ENCODE data around the gene PASK.
"Not testable (repeated sequence)": the region's sequence is repeated elsewhere in the genome, so short reads cannot be mapped to it uniquely, and the experiment has no call there.

Gene PASK

DNA sequence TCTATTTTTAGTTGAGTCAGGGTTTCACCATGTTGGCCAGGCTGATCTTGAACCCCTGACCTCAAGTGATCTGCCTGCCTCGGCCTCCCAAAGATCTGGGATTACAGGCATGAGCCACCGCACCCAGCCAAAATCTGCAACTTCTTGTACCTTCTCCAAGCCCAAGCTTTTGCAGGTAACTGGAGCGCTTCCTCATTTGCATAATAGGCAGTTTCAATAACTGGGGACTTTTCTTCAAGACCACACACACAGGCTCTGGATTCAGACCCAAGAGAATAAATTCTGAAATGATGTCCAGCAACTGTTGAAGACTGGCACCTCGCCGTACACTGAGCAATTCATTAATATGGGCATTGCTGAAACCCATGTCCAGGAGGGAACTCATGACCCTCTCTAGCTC lies 50.0 kb downstream of the PASK start:
- no peak for DNase-seq

DNA sequence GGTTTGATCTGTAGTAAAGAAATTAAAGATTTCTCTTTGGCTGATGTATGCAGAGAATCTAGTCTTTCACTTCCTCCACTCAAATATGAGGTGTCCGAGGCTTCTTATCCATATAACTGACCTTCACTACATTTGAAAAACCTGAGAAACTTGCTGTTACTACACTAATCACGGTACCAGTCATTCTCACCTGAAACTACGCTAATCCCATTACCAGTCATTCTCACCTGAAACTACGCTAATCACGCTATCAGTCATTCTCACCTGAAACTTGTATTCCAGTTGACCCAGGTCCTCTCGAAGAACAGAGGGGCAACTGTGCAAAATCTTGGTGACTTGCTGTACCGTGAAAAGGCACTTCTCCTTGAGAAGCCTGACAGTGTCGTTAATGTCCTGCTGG lies 52.3 kb downstream of the PASK start:
- DNase-seq = no peak

DNA sequence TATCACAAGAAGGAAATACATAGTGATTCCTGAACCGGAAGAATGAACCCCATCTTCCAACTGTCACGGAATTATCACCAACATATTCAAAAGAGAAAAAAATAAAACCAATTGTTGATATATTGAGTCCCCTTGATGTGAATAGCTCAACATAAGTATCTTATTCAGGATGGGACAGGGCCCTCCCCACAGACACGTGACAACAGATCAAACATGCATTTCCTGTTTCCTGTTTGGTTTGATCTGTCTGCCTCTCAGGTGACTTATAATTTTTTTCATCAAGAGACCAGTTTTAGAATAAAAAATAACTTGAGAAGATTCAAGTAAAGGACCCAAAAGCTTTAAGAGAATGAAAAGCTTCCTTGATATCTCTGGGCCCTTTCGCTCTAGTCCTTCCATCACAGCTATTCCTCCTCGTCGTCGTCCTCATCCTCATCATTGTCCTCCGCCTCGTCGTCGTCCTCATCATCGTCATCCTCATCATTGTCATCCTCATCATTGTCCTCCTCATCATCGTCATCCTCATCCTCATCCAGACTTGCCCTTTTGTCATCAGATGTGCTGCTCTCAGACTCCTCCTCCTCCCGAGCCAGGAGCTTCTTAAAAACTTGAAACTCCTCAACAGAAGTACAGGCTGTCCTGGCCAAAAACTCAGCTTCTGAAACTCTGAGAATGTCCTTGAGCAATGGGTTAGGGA lies 53.5 kb downstream of the PASK start:
- DNase-seq = no peak

DNA sequence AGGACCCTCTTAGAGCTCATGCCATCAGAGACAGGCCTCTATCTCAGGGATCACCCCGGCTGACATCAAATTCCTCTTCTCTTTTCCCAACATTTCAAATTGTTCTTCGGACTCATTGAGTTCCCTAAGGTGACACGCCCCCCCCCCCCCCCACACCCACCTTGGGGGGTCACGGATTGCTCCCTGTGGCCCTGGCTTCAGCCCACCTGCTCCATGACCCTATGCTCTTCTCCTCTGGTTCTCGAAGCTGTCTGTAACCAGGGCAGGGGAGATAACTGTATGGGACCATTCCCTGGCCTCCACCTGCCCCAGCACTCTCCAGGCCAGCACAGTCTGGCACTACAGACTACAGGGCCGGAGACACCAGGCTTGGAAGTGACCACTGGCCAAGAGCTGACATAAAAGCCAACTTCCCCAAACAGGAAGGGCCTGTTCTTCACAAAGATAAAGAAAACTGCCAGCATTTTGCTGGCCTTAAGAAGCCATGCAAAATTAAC lies 54.3 kb downstream of the PASK start:
- DNase-seq = no peak

DNA sequence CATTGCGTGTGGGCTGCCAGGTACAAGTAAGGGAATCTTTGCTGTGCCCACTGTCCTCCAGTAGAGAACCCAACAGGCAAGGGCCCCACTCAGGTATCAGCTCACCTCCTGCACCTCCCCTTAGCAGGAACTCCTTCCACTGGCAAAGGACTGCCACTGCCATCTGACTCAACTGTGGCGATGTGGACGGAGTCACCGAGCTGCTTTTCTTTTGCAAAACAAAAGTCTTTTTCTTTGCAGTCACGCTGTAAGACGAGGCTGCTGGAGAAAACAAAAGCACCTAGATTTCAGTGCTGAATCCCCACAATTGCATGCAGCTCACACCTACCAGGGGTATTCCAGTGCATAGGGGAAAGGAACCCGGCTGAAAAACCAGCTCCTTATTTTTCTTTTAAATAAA lies 55.1 kb downstream of the PASK start:
- no peak for DNase-seq

DNA sequence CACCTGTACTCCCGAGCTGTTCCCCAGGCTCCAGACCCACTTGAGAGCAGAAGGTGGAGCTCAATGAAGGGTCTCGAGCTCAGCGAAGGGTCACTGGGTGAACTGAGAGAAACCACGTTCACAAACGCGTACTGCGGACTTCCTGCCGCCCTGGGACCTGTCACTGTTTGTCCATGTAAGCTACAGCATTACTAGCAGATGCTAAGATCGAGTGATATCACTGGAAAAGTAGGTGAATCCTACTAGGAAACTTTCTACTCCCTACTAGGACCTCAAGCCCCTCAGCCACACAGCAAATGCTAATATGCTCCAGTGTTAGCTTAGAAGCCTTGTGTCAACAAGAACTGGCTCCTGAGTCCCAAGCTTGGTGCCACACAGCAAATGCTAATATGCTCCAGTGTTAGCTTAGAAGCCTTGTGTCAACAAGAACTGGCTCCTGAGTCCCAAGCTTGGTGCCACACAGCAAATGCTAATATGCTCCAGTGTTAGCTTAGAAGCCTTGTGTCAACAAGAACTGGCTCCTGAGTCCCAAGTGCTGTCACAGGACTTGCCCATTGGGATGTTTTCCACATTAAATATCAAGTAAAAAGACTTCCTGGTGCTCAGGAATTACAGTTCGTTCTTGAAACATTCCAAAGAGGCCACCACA lies 56.0 kb downstream of the PASK start:
- DNase-seq = not testable (repeated sequence)

DNA sequence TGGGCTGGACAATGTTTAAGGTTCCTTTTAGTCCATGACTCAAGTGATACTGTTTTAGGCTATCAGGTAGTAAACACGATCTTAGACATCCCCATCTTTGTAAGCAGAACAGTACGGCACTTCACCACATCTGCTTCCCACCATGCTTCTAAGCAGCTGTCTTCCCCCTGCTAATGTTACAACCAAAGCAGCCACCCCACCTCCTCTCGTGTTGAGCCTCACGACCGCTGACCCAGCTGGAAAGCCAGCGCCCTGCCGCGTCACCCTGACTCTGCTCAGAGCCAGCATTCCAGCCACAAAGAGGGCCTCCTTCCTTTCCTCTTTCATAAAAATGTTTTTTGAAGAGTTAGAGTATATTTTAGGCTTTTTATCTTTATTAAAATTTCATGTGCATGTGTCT lies 56.6 kb downstream of the PASK start:
- DNase-seq = no peak

DNA sequence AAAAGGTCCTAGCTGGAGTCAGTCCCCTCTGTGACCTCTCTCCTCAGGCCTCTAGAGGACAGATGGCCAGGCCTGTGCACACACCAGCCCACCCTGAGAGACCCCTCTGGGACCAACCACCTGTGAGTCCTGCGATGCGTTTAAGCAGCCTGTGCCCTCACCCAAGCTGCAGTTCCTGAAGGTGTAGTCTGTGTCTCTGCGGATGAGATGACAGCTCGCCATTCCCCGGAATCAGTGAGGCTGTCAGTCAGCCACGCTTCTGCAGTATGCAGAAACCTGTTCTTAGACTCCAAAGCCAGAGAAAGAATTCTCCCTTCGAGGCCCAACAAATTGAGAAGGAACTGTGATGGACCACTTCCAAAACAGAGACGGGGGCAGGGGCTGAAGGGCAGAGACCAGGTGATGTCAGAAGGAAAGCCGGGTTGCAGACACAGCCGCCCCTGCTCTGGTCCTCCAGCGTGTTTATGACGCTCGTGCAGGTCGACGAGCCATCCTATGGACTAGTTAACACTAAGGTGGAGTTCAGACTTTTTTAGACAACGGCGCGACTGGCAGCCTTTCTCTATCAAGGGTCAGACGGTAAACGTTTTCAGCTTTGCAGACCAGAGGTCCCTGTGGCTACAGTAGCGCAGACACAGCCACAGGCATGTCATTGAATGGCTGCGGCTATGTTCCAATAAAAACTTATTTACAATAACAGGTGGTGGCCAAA lies 57.4 kb downstream of the PASK start:
- no peak for DNase-seq

DNA sequence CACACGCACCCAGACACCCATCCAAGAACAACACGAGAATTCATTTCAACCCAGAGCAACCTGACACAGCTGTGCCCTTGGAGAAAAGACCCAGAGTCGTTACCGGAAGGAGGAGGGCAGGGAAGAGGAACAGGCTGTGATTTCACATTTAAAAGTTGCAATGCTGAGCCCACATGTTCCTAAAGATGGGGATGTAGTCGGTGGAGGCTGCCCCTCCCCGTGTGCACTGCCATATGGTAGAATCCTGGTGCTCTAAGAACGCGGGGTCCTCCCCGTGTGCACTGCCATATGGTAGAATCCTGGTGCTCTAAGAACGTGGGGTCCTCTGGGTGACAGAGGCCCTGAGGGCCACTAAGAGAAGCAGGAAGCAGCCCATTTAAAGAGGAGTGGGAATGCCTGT lies 58.1 kb downstream of the PASK start:
- DNase-seq = no peak

DNA sequence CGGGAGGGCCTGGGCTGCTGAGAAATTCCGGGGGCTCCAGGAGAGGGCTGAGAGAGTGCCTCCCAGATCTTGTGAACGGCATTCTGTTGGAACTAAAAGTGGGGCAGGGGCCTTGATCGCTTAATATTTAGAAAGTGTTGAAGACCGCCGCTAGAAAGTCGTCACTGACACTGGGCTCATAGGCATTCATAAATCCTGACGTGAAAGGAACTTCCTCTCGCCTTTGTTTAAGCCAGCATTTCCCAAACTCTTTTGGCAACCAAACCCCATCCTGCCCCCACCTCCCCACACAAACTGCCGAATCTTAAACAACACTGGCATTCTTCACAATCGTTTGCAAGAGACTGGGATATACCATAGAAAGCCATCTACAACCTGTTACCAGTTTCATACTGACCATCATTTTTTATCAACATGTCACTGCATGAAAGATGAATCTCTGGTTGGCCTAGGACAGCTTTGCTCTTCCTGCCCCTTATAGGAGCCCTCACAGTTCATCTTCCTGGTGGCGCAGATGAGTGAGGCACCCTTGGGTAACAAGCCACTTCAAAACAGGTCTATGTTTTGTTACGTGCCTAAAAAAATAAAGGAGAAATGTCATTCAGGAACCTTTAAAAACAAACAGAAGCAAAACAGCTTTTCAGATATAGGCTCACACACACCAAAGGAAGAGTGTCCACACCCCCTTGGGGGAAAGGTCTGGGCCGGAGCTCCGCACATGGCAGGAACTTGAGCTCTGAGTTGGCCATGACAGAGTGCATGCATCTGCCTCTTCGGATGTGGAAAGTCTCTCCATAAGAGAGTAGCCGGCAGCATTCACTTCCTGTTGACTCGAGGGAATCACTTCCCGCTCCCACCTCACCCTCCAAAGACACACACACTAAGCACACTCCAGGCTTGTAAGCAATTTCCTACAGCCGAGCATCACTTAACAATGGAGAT lies 60.2 kb downstream of the PASK start:
- DNase-seq = no peak

DNA sequence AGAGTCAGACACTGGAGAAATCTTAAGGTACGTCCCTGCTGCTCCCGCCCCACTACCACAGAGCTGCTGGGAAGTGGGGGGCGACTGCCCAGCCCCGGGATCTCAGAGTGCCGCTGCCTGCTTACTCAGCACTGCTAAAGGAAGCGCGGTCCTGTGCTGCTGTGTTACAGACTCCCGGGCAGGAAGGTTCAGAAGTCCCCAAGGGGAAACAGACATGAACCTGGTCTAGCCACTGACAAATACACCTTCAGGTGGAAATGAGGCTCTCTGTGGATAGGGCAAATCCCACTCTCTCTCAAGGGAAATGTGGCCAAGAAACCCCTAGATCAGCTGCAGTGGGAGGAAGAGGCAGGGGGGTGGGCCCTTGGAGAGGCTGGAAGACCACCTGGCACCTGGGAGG lies 60.9 kb downstream of the PASK start:
- no peak for DNase-seq

DNA sequence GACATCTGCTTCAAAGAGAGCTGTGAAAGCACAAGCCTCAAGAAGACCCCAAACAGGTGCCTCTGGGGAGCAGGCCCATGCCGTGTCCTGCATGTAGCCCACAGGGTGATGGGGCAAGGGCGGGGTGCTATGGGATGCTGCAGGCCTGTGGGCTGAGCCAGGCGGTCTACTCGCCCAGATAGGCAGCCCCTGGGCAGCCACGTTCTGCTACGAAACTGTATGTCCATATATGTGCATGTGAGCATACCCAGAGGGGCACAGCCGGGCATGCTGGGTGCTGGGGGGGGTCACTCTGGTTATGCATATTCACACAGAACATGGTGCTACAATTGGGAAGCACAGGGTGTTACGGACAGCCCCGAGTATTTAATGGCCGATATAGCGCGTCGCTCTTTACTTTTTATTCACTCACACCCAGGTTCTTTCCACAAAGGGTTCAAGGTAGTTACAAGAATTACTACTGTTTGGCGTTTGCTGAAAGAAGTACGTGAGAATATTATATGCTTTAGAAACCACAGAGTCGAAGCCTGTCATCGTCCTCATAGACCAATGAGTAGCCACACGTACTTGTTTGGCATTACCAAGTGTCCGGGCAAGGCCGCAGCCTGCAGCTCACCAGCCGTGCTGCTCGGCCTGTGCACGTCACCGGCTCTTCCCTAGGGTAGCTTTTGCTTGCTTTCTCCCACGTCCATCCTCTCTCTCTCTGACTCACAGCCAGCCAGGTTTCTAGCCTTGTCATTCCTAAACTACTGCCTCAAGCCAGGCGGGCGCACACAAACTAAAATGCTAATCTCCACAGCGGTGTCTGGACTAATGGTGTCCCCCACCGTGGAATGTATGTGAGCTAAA lies 61.6 kb downstream of the PASK start:
- no peak for DNase-seq

DNA sequence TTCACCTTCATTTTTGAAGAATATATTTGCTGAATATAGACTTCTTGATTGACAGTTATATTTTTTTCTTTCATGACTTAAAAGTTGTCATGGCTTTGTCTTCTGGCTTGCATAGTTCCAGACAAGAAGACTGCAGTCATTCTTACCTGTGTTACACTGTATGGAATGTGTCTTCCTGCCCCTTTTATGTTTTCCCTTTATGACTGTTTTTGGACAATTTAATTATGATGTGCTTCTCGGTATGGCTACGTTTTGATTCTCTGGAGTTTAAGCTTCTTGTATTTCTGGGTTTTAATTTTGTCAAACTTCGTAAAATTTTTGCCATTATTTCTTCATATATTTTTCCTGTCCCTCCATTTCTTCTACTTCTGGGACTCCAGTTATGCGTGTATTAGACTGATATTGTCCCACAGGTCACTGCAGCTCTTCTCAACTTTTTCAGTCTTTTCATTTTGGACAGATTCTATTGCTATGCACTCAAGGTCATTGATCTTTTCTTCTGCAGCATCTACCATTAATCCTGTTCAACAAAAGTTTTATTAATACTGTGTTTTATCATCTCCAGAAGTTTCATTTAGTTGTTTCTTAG lies 64.3 kb downstream of the PASK start:
- DNase-seq = no peak

DNA sequence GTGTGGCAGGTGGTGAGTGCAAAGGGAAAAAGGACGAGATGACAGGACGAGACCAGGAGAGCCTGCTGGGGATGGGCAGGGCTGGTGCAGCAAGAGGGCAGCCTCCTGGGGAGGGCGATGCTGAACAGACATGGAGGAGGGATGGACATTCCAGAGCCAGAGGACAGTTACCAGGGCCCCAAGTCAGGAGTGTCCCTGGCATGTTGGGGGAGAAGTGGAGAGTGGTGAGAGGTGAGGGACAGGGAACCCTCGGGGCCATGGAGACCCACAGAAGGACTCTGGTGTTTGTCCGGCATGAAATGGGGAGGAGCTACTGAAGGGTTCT lies 66.2 kb downstream of the PASK start:
- no peak for DNase-seq

DNA sequence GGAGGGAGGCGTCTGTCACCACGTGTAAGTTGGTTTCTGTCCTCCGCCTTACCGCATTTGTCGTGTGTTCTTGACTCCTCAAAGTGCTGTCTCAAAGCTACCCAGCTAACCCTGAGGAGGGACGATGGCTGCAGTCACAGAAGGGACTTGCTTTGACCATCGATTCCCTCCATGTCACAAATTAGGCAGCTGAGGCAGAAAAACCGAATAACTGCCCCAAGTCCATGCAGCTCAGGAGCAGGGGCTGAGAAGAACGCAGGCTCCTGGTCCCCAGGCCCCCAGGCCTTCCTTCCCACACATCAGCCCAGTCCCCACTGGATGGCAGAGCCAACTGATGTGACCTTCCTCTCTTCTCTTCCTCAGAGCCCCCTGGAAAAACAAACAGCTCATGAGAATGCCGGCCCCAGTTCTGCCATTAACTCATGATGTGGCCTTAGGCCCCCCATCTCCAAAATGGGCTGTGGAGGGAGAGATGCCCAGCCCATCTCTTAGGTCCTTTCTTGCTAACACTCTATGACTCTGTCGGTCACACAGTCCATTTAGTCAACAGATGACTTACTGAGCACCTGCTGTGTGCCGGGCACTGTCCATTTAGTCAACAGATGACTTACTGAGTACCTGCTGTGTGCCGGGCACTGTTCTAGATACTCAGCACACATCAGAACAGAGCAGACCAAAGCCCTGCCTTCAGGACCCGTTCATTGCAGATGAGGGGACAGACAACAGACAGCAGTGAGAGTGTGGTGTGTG lies 66.8 kb downstream of the PASK start:
- DNase-seq = no peak

DNA sequence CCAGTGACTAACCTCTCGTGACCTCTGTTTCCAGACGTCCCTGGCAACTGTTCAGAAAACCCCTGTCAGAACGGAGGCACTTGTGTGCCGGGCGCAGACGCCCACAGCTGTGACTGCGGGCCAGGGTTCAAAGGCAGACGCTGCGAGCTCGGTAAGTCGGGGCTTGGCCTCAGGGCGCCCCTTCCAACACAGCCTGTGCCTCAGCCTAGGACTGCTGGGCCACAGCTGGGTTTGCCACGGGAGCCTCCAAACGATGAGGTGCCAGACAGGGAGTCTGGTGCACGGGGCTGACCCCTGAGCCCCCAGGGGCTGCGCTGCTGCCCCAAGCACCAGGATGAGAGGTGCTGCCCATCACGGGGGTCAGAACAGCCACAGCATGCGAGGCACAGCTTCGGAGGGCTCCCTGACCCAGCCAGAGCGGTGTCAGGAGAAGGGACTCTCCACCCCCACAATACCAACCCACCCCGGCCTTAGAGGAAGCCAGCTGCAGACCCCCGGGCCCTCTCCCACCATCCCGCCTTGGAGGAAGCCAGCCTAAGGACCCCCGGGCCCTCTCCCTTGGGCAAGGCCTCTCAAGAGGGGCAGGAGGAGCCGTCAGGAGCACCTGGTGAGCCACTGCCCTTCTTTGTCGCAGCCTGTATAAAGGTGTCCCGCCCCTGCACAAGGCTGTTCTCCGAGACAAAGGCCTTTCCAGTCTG lies 67.5 kb downstream of the PASK start:
- DNase-seq = no peak

DNA sequence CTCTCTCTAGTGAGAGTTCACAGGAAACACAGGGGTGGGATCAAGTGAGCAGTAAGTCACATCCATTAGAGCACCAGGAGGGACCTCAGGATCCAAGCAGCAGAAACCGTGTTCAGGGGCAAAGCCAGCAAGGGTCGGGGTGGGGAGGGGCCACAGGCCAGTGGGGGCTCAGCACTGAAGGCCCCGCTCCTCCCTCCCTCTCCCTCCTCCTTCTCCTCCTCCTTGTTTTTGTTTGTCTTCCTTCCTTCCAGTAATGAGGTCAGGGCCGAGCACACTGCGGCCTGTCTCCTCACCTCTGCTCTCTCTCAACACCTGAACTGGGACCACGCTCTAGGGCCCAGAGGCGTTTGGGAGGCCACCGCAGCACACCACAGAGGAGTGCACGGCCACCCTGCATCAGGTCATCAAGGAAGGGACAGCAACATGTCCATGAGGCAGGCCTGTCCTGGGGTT lies 68.1 kb downstream of the PASK start:
- DNase-seq = no peak

DNA sequence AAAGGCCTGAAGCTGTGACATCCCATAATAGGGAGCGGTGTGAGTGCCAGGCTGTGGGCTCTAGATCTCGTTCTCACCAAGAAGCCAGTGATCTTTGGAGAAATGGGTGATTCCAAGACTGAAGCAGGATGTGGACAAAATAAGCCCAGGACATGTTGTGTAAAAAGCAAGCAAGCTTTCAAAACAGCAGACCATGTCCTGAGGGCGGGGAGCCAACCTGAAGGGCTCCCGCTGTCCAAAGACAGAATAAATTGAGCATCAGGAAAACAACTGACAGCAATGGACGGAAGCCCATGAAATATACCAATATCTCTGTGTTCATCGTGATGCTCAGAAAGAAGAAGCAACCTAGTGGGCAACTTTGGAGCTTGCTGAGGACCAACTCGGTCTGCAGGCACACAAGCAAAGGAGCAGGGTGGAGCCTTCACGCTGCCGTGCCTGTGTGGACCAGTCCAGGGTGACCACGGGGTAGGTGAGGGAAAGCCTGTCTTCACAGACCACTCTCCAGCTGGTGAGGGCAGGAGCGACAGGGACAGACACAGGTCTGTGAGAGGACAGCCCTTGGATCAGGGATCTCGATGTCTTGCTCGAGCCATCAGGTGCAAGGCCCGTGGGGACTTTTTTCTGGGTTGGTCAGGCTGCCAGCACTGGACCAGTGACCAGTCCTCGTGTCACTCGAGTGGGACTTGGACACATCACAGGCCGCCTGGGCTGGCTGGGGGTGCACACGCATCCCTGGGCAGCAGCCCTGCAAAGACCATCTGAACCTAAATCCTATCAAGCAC lies 68.7 kb downstream of the PASK start:
- no peak for DNase-seq

DNA sequence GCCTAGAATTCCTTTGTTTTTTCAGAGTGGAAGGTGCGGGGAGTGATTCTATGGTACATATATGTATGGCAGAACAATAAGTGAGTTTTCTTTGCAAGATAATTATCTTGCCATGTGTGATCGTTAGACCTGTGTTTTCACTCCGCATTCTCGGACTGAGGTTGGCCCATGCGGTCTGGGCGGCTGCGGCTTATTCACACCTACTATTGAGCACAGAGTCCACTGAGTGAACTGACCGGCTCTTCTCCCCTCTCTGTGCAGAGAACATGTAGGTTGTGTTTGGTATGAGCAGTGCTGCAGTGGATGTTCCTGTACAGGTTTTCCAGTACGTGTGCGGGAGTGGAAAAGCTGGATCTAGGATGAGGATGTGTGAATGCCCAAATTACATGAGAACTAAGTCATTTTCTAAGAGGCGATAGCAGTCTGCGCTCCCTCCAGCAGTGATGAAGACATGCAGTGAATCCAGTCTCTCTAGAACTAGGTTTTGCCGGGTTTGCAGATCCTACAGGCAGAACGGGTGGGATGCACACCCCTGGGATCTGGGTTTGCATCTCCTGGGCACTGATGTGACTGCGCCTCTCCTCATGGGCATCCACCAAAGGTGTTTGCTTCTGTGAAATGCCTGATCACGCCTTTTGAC lies 74.3 kb downstream of the PASK start:
- no peak for DNase-seq
